ENCODE measurements around the gene GPR162.

GPR162 gene

GRCh38 chr12:6788972-6789924 lies 32.4 kb upstream of the GPR162 start, which contains the start of gene CD4:
Gene CD4 (plus strand): TSS chr12:6789528. CDS start chr12:6800139, 10,611 bp downstream.
- no peak within 1 kb of the TSS for H3K27ac ChIP-seq (ENCODE audit: low read length)
- H3K9me3 ChIP-seq (ENCODE audit: control insufficient read depth in 2 of 2, low read length in 2 of 2): no peaks in the 10 kb centered on the region

GRCh38 chr12:6790496-6791150 lies 31.0 kb upstream of the GPR162 start:
- no peak overlapping the region for H3K27ac ChIP-seq (ENCODE audit: low read length)
- no peaks in the 10 kb centered on the region for H3K36me3 ChIP-seq (ENCODE audit: control insufficient read depth in 2 of 2, insufficient read depth in 2 of 2, low read length in 2 of 2)
- no peaks in the 10 kb centered on the region for H3K27me3 ChIP-seq (ENCODE audit: control insufficient read depth in 1 of 2, insufficient read depth in 2 of 2, low read length in 2 of 2)
- H3K4me1 ChIP-seq (ENCODE audit: control insufficient read depth, insufficient read depth, low read length): peaks cover 4% of the 10 kb centered on the region
- no peak overlapping the region for H3K9ac ChIP-seq (ENCODE audit: low read length in 2 of 2)
- H3K4me3 ChIP-seq (ENCODE audit: low read length in 2 of 2): no peak overlapping the region
- no peaks in the 10 kb centered on the region for H3K9me3 ChIP-seq (ENCODE audit: control insufficient read depth in 2 of 2, low read length in 2 of 2)

More at GRCh38 chr12:6788972-6789924, 32.4 kb upstream of the GPR162 start, which contains the start of gene CD4:
- Histone ChIP-seq H3K4me1 (ENCODE audit: control insufficient read depth, insufficient read depth, low read length) (peaks cover 4% of the 10 kb centered on the region), H3K27me3 (ENCODE audit: control insufficient read depth in 1 of 2, insufficient read depth in 2 of 2, low read length in 2 of 2) (no peaks in the 10 kb centered on the region), H3K4me3 (ENCODE audit: low read length in 2 of 2) (no peak within 1 kb of the TSS), H3K36me3 (ENCODE audit: control insufficient read depth in 2 of 2, insufficient read depth in 2 of 2, low read length in 2 of 2) (no peaks in the 10 kb centered on the region), H3K9ac (ENCODE audit: low read length in 2 of 2) (no peak within 1 kb of the TSS)

- H3K4me3 ChIP-seq (ENCODE audit: low read length in 2 of 2): no peak overlapping the region
- H3K9ac ChIP-seq (ENCODE audit: low read length in 2 of 2): peak overlapping the region in 1 of 2 donors; percentile 32
Observed at GRCh38 chr12:6791931-6792520, 29.6 kb upstream of the GPR162 start.

GRCh38 chr12:6792522-6793201 lies 29.0 kb upstream of the GPR162 start:
- H3K9ac ChIP-seq (ENCODE audit: low read length in 2 of 2): peak overlapping the region in 1 of 2 donors; percentile 32
- H3K4me3 ChIP-seq (ENCODE audit: low read length in 2 of 2): peak overlapping the region in 1 of 2 donors; percentile 8
- no peaks in the 10 kb centered on the region for H3K9me3 ChIP-seq (ENCODE audit: control insufficient read depth in 2 of 2, low read length in 2 of 2)
- H3K27ac ChIP-seq (ENCODE audit: low read length): no peak overlapping the region
- no peaks in the 10 kb centered on the region for H3K36me3 ChIP-seq (ENCODE audit: control insufficient read depth in 2 of 2, insufficient read depth in 2 of 2, low read length in 2 of 2)
- peaks cover 4% of the 10 kb centered on the region for H3K4me1 ChIP-seq (ENCODE audit: control insufficient read depth, insufficient read depth, low read length)
- H3K27me3 ChIP-seq (ENCODE audit: control insufficient read depth in 1 of 2, insufficient read depth in 2 of 2, low read length in 2 of 2): no peaks in the 10 kb centered on the region

More at GRCh38 chr12:6791931-6792520, 29.6 kb upstream of the GPR162 start:
- H3K36me3 ChIP-seq (ENCODE audit: control insufficient read depth in 2 of 2, insufficient read depth in 2 of 2, low read length in 2 of 2): no peaks in the 10 kb centered on the region
- no peak overlapping the region for H3K27ac ChIP-seq (ENCODE audit: low read length)
- H3K27me3 ChIP-seq (ENCODE audit: control insufficient read depth in 1 of 2, insufficient read depth in 2 of 2, low read length in 2 of 2): no peaks in the 10 kb centered on the region
- peaks cover 4% of the 10 kb centered on the region for H3K4me1 ChIP-seq (ENCODE audit: control insufficient read depth, insufficient read depth, low read length)
- no peaks in the 10 kb centered on the region for H3K9me3 ChIP-seq (ENCODE audit: control insufficient read depth in 2 of 2, low read length in 2 of 2)

- H3K27ac ChIP-seq (ENCODE audit: low read length): no peak overlapping the region
- H3K27me3 ChIP-seq (ENCODE audit: control insufficient read depth in 1 of 2, insufficient read depth in 2 of 2, low read length in 2 of 2): no peaks in the 10 kb centered on the region
- no peaks in the 10 kb centered on the region for H3K36me3 ChIP-seq (ENCODE audit: control insufficient read depth in 2 of 2, insufficient read depth in 2 of 2, low read length in 2 of 2)
- H3K9ac ChIP-seq (ENCODE audit: low read length in 2 of 2): no peak overlapping the region
- H3K4me3 ChIP-seq (ENCODE audit: low read length in 2 of 2): no peak overlapping the region
- H3K4me1 ChIP-seq (ENCODE audit: control insufficient read depth, insufficient read depth, low read length): peaks cover 4% of the 10 kb centered on the region
- H3K9me3 ChIP-seq (ENCODE audit: control insufficient read depth in 2 of 2, low read length in 2 of 2): no peaks in the 10 kb centered on the region
Observed at GRCh38 chr12:6795088-6795487, 26.5 kb upstream of the GPR162 start.

- Histone ChIP-seq H3K36me3 (ENCODE audit: control insufficient read depth in 2 of 2, insufficient read depth in 2 of 2, low read length in 2 of 2) (no peaks in the 10 kb centered on the region), H3K9ac (ENCODE audit: low read length in 2 of 2) (no peak overlapping the region), H3K4me3 (ENCODE audit: low read length in 2 of 2) (no peak overlapping the region), H3K27me3 (ENCODE audit: control insufficient read depth in 1 of 2, insufficient read depth in 2 of 2, low read length in 2 of 2) (no peaks in the 10 kb centered on the region), H3K9me3 (ENCODE audit: control insufficient read depth in 2 of 2, low read length in 2 of 2) (no peaks in the 10 kb centered on the region), H3K27ac (ENCODE audit: low read length) (no peak overlapping the region), H3K4me1 (ENCODE audit: control insufficient read depth, insufficient read depth, low read length) (peaks cover 4% of the 10 kb centered on the region)
Observed at GRCh38 chr12:6796576-6796975, 25.0 kb upstream of the GPR162 start.

- H3K27me3 ChIP-seq (ENCODE audit: control insufficient read depth in 1 of 2, insufficient read depth in 2 of 2, low read length in 2 of 2): no peaks in the 10 kb centered on the region
- no peaks in the 10 kb centered on the region for H3K9me3 ChIP-seq (ENCODE audit: control insufficient read depth in 2 of 2, low read length in 2 of 2)
- H3K4me3 ChIP-seq (ENCODE audit: low read length in 2 of 2): no peak overlapping the region
- no peaks in the 10 kb centered on the region for H3K4me1 ChIP-seq (ENCODE audit: control insufficient read depth, insufficient read depth, low read length)
- H3K36me3 ChIP-seq (ENCODE audit: control insufficient read depth in 2 of 2, insufficient read depth in 2 of 2, low read length in 2 of 2): no peaks in the 10 kb centered on the region
- H3K27ac ChIP-seq (ENCODE audit: low read length): no peak overlapping the region
- no peak overlapping the region for H3K9ac ChIP-seq (ENCODE audit: low read length in 2 of 2)
Observed at GRCh38 chr12:6799147-6799546, 22.5 kb upstream of the GPR162 start.

- Histone ChIP-seq H3K9me3 (ENCODE audit: control insufficient read depth in 2 of 2, low read length in 2 of 2) (no peaks in the 10 kb centered on the region), H3K4me1 (ENCODE audit: control insufficient read depth, insufficient read depth, low read length) (no peaks in the 10 kb centered on the region), H3K27ac (ENCODE audit: low read length) (no peak overlapping the region), H3K36me3 (ENCODE audit: control insufficient read depth in 2 of 2, insufficient read depth in 2 of 2, low read length in 2 of 2) (no peaks in the 10 kb centered on the region), H3K27me3 (ENCODE audit: control insufficient read depth in 1 of 2, insufficient read depth in 2 of 2, low read length in 2 of 2) (no peaks in the 10 kb centered on the region), H3K4me3 (ENCODE audit: low read length in 2 of 2) (no peak overlapping the region), H3K9ac (ENCODE audit: low read length in 2 of 2) (no peak overlapping the region)
Observed at GRCh38 chr12:6807170-6807569, 14.5 kb upstream of the GPR162 start.

- Histone ChIP-seq H3K9me3 (ENCODE audit: control insufficient read depth in 2 of 2, low read length in 2 of 2) (no peaks in the 10 kb centered on the region), H3K9ac (ENCODE audit: low read length in 2 of 2) (no peak overlapping the region), H3K4me3 (ENCODE audit: low read length in 2 of 2) (no peak overlapping the region), H3K27me3 (ENCODE audit: control insufficient read depth in 1 of 2, insufficient read depth in 2 of 2, low read length in 2 of 2) (peaks cover 0 to under 1% of the 10 kb centered on the region in 2 donors), H3K36me3 (ENCODE audit: control insufficient read depth in 2 of 2, insufficient read depth in 2 of 2, low read length in 2 of 2) (no peaks in the 10 kb centered on the region), H3K27ac (ENCODE audit: low read length) (no peak overlapping the region), H3K4me1 (ENCODE audit: control insufficient read depth, insufficient read depth, low read length) (no peaks in the 10 kb centered on the region)
Observed at GRCh38 chr12:6809056-6809455, 12.6 kb upstream of the GPR162 start.

GRCh38 chr12:6810758-6811157 lies 10.9 kb upstream of the GPR162 start:
- no peak overlapping the region for H3K4me3 ChIP-seq (ENCODE audit: low read length in 2 of 2)
- no peak overlapping the region for H3K9ac ChIP-seq (ENCODE audit: low read length in 2 of 2)
- peaks cover 2% of the 10 kb centered on the region for H3K4me1 ChIP-seq (ENCODE audit: control insufficient read depth, insufficient read depth, low read length)
- no peak overlapping the region for H3K27ac ChIP-seq (ENCODE audit: low read length)
- H3K9me3 ChIP-seq (ENCODE audit: control insufficient read depth in 2 of 2, low read length in 2 of 2): no peaks in the 10 kb centered on the region
- H3K27me3 ChIP-seq (ENCODE audit: control insufficient read depth in 1 of 2, insufficient read depth in 2 of 2, low read length in 2 of 2): peaks cover 0 to 7% of the 10 kb centered on the region in 2 donors
- no peaks in the 10 kb centered on the region for H3K36me3 ChIP-seq (ENCODE audit: control insufficient read depth in 2 of 2, insufficient read depth in 2 of 2, low read length in 2 of 2)

Measured in stomach smooth muscle (tissue), 2 donors.